ENCODE results near the gene PCYT2.

- TF ChIP-seq CTCF (tag by site-specific recombination; IDR thresholded peaks at IDR 0.05) = no peak
- no peak for TF ChIP-seq ZNF707 (tag by site-specific recombination; IDR thresholded peaks at IDR 0.05)
- no peak for TF ChIP-seq ZSCAN5A (tag by site-specific recombination; IDR thresholded peaks at IDR 0.05)
- TF ChIP-seq ZNF76 (tag by site-specific recombination; IDR thresholded peaks at IDR 0.05; ENCODE audit: borderline replicate concordance, low read depth) = no peak
- no peak for TF ChIP-seq ZNF184 (tag by site-specific recombination; IDR thresholded peaks at IDR 0.05)
- TF ChIP-seq REST (tag by site-specific recombination; IDR thresholded peaks at IDR 0.05) = no peak
These were observed 5.2 kb upstream of the PCYT2 start for GRCh38 chr17:81916234-81917001.

Measured in HEK293 (cell line).